CD4-positive, alpha-beta T cell (primary cell): ENCODE measurements around the gene KCNJ6. TPM values are rescaled to one million over a fixed set of nuclear protein-coding genes. Genes with fewer than 3 reads are reported as not detected.

Experiments
- ATAC-seq: fragments of 200-7000 bp; cut with Tn5 transposase; one replicate; pipeline ENCODE4 v1.10.0; 2022; ENCODE audit warnings: mild to moderate bottlenecking; ENCODE audit not compliant: poor library complexity
- CTCF ChIA-PET: fragments of 350-600 bp; sonication (Branson Sonifier 250); formaldehyde crosslinking; loops from one replicate; lab custom pipeline; 2021; ENCODE audit warnings: antibody characterized with exemption, inconsistent platforms; lab: Charles Lee
- POLR2A ChIA-PET: fragments of 350-600 bp; sonication (Branson Sonifier 250); formaldehyde crosslinking; loops from one replicate; lab custom pipeline; 2021; ENCODE audit warnings: antibody characterized with exemption, inconsistent platforms; lab: Charles Lee
- DNase-seq, 14 experiments: peaks; one replicate each; pipeline ENCODE4 v3.0.0-alpha.2; 2013 to 2020; ENCODE audit warnings: mixed read lengths in 2 of 14
- H3K27ac ChIP-seq, 2 donors: one replicate each; pipeline versions ENCODE4 v1.5.1 to v1.7.0; 2013; ENCODE audit warnings: low read length in 2 of 2, low read depth in 1 of 2, mild to moderate bottlenecking in 1 of 2
- H3K27me3 ChIP-seq, 2 experiments: 1 replicate in 1 of 2; 2 replicates in 1 of 2; pipeline versions ENCODE4 v1.6.1 to v1.7.0; 2013; ENCODE audit warnings: low read length in 2 of 2, control low read depth in 1 of 2, mild to moderate bottlenecking in 1 of 2, moderate library complexity in 1 of 2; ENCODE audit not compliant: insufficient read depth in 2 of 2, control insufficient read depth in 1 of 2
- H3K36me3 ChIP-seq: one replicate; pipeline ENCODE4 v1.6.1; 2013; ENCODE audit warnings: low read length, control low read depth; ENCODE audit not compliant: insufficient read depth
- H3K4me1 ChIP-seq: one replicate; pipeline ENCODE4 v1.6.1; 2013; ENCODE audit warnings: low read length, control low read depth; ENCODE audit not compliant: insufficient read depth
- H3K4me3 ChIP-seq: one replicate; pipeline ENCODE4 v1.5.1; 2013; ENCODE audit warnings: mild to moderate bottlenecking, low read length, moderate library complexity
- H3K9me3 ChIP-seq, 2 experiments: 1 replicate in 1 of 2; 2 replicates in 1 of 2; pipeline versions ENCODE4 v1.6.1 to v1.7.0; 2013; ENCODE audit warnings: low read length in 2 of 2, mild to moderate bottlenecking in 2 of 2, control low read depth in 1 of 2, moderate library complexity in 1 of 2; ENCODE audit not compliant: control insufficient read depth in 1 of 2, insufficient read depth in 1 of 2
- H3K27ac Mint-ChIP-seq: one replicate; pipeline ENCODE4 v1.8.0; 2020; ENCODE audit warnings: mixed read lengths
- H3K27me3 Mint-ChIP-seq: one replicate; pipeline ENCODE4 v1.8.0; 2021; ENCODE audit warnings: mixed read lengths
- H3K36me3 Mint-ChIP-seq: one replicate; pipeline ENCODE4 v1.8.0; 2021; ENCODE audit warnings: low read depth, mixed read lengths
- H3K4me1 Mint-ChIP-seq: one replicate; pipeline ENCODE4 v1.8.0; 2021; ENCODE audit warnings: low read depth, mixed read lengths
- H3K4me3 Mint-ChIP-seq: one replicate; pipeline ENCODE4 v1.8.0; 2020; ENCODE audit warnings: mild to moderate bottlenecking, mixed read lengths
- H3K9me3 Mint-ChIP-seq: one replicate; pipeline ENCODE4 v1.8.0; 2020; ENCODE audit warnings: mixed read lengths
- intact Hi-C, 2 experiments: fragments of 100-400 bp; cut with DNase I in 1 of 2; cut with micrococcal nuclease in 1 of 2; formaldehyde crosslinking; loops; one replicate each; pipeline versions ENCODE4 v1.15.1 to v1.9.0; 2023 to 2025; cut with DNase I, micrococcal nuclease
- total RNA-seq, 174 experiments: library from RNA in 2 of 174; stranded (reverse) in 2 of 174; gene quantifications; one replicate each; pipeline ENCODE4 v1.2.3 and lab custom pipeline; 2021 to 2026
- TF ChIP-seq, protein P1 (sequence below): fragments of 200-600 bp; IDR thresholded peaks from one replicate; pipeline ENCODE4 v1.8.0; 2022; ENCODE audit warnings: antibody characterized with exemption, mild to moderate bottlenecking

Gene KCNJ6
- total RNA-seq, 2 experiments from 2014 or later: not detected

GRCh38 chr21:37784591-37785318 is 131.5 kb downstream of the KCNJ6 start:
- no peak for DNase-seq
- Histone ChIP-seq H3K36me3 (no peaks in the 10 kb centered on the region), H3K27me3 (peaks cover 0 to under 1% of the 10 kb centered on the region in 2 experiments), H3K4me1 (no peaks in the 10 kb centered on the region), H3K4me3 (no peak overlapping the region), H3K9me3 (peaks cover 0 to 4% of the 10 kb centered on the region in 2 experiments), H3K27ac (no peak overlapping the region)
- ATAC-seq: no peak
- Mint-ChIP-seq H3K4me3 (no peak overlapping the region), H3K27me3 (peaks cover 17% of the 10 kb centered on the region), H3K9me3 (peaks cover 3% of the 10 kb centered on the region), H3K36me3 (no peaks in the 10 kb centered on the region), H3K27ac (no peak overlapping the region), H3K4me1 (no peaks in the 10 kb centered on the region)
- CTCF ChIA-PET: no interaction called here
- intact Hi-C loops: no loop called here
- TF ChIP-seq, protein P1, sequence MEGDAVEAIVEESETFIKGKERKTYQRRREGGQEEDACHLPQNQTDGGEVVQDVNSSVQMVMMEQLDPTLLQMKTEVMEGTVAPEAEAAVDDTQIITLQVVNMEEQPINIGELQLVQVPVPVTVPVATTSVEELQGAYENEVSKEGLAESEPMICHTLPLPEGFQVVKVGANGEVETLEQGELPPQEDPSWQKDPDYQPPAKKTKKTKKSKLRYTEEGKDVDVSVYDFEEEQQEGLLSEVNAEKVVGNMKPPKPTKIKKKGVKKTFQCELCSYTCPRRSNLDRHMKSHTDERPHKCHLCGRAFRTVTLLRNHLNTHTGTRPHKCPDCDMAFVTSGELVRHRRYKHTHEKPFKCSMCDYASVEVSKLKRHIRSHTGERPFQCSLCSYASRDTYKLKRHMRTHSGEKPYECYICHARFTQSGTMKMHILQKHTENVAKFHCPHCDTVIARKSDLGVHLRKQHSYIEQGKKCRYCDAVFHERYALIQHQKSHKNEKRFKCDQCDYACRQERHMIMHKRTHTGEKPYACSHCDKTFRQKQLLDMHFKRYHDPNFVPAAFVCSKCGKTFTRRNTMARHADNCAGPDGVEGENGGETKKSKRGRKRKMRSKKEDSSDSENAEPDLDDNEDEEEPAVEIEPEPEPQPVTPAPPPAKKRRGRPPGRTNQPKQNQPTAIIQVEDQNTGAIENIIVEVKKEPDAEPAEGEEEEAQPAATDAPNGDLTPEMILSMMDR: no peak
- POLR2A ChIA-PET: no interaction called here

GRCh38 chr21:37783016-37783415 is 133.2 kb downstream of the KCNJ6 start:
- Histone ChIP-seq H3K36me3 (no peaks in the 10 kb centered on the region), H3K4me3 (no peak overlapping the region), H3K27me3 (peaks cover 5 to 6% of the 10 kb centered on the region in 2 experiments), H3K4me1 (no peaks in the 10 kb centered on the region), H3K9me3 (peaks cover 0 to 4% of the 10 kb centered on the region in 2 experiments), H3K27ac (no peak overlapping the region)
- Mint-ChIP-seq H3K9me3 (peaks cover 3% of the 10 kb centered on the region), H3K27me3 (peaks cover 25% of the 10 kb centered on the region), H3K4me3 (no peak overlapping the region), H3K27ac (no peak overlapping the region), H3K4me1 (no peaks in the 10 kb centered on the region), H3K36me3 (no peaks in the 10 kb centered on the region)
- ATAC-seq: no peak
- ChIA-PET CTCF (no interaction called here), POLR2A (no interaction called here)
- TF ChIP-seq, protein P1: no peak
- intact Hi-C loops: no loop called here
- no peak for DNase-seq

DNA sequence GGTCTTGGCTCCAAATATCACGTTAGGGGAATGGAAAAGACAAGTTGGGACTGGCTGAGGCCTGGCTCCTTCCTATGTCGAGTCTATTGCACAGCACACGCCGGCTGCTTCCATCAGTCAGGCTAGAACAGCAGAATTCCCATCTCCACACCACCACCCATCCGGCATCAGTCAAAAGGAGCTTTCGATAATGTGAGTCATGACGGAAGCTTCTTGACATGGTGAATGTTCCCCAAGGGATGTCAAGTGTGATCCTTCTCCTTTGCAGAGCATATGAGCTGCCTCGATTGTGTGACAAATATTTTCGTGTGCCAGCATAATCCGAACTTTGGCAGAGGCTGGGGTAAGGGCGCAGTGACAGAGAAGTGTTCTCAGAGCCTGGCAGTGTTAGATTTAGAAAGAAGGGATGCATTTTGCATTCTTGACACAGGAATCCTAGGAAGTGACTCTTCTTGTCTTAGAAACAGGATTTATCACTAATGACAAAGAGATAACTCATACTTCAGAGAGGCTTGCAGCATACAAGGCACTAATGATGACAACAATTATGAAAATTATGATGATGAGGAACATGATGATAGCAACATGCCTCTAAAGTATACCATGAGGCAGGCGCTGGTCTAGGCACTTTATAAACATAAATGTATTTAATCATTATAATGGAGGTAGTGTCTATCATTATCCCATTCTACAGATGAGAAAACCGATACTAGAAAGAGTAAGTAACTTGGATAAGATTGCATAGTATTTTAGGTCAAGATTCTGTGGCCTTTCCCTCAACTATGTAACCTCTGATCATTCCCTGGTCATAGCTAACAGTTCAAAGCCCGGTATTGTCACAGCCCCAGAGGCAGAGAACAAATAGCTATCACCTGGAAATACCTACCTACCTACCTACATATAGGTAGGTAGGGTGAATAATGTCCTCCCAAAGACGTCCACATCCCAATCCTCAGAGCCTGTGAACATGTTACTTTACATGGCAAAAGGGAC is 135.0 kb downstream of the KCNJ6 start:
- intact Hi-C loops: no loop called here
- Histone ChIP-seq H3K4me1 (no peaks in the 10 kb centered on the region), H3K36me3 (no peaks in the 10 kb centered on the region), H3K4me3 (no peak overlapping the region), H3K27ac (no peak overlapping the region), H3K9me3 (peaks cover 0 to 4% of the 10 kb centered on the region in 2 experiments), H3K27me3 (peaks cover 5 to 6% of the 10 kb centered on the region in 2 experiments)
- H3K36me3 Mint-ChIP-seq: no peaks in the 10 kb centered on the region
- no peak for ATAC-seq
- H3K4me1 Mint-ChIP-seq: no peaks in the 10 kb centered on the region
- ChIA-PET POLR2A (no interaction called here), CTCF (no interaction called here)
- H3K27me3 Mint-ChIP-seq: peaks cover 27% of the 10 kb centered on the region
- TF ChIP-seq, protein P1: no peak
- H3K4me3 Mint-ChIP-seq: no peak overlapping the region
- DNase-seq: no peak
- no peak overlapping the region for H3K27ac Mint-ChIP-seq
- peaks cover 3% of the 10 kb centered on the region for H3K9me3 Mint-ChIP-seq
